ENCODE data around the gene SLC9A9.
A peak's percentile ranks its signal among the peaks of the same experiment; 100 is the strongest.
"Not testable (repeated sequence)": the region's sequence is repeated elsewhere in the genome, so short reads cannot be mapped to it uniquely, and the experiment has no call there.

The SLC9A9 gene

DNA sequence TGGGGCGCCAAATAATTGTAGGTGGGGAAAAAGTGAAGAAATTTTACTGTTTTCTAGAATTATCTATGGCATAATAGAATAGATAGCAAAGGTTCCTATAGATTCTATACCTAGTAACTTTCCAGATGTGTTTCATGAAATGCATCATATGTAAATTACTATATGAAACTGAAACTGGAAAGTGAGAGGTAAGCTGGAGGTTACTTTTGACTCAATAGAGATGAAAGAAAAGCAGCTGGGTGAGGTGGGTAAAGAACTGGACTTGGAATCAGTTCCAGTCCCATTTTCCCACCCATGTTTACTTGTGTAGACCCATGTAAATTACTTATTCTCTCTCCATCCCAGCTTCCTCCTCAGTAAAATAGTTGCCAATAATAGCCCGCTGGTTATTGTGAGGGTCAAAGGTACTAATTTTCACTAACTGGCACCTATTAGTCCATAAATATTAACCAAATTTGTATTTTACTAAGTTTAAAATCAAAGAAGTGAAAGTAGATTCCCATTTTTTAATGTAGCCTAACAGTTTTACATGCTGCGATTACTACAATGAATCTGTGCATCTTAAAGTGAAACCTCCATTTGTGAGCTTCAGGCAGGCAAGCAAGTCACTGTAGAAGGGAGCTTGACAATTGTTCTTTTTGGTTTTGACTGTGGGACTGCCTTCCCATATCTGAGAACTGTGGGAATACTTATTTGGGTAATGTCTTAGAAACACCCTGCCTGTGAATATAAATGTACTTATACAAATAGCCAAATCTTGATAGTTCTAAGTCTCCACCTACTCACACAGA is 312.1 kb downstream of the SLC9A9 start:
- no peak for DNase-seq

DNA sequence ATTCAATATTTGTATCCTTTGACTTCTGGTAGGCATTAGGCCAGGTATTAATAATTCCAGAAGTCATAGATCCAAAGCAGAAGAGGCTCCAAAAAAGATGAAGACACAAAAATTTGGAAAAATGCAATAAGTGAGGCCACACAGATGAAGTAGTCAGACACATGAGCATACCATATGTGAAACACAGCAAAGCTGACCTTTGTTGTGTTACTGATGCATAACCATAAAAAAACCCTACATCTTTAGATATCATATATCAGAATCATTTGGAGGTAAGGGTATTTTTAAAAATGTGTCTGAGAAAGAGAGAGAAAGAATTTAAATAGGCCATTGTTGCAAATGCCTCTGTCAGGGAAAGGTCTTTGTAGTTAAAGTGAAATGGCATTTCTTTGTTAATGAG is 314.9 kb downstream of the SLC9A9 start:
- DNase-seq = no peak

DNA sequence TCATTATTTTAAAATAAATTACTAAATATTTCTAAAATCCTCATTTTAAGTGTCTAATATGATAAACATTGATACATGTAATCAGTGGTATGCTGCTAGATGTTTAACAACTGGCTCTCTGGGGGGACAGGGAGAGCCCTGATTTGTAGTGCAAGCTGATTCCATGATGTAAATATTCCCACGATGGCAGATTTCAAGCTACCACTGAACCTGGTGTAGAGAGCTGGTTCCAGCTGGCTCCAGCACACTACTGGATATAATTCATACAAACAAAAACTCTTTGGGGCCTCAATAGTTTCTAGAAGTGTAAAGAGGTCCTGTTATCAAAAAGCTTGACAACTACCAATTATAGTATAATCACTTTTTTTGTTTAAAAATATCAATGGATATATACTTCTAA is 316.2 kb downstream of the SLC9A9 start:
- DNase-seq = no peak

DNA sequence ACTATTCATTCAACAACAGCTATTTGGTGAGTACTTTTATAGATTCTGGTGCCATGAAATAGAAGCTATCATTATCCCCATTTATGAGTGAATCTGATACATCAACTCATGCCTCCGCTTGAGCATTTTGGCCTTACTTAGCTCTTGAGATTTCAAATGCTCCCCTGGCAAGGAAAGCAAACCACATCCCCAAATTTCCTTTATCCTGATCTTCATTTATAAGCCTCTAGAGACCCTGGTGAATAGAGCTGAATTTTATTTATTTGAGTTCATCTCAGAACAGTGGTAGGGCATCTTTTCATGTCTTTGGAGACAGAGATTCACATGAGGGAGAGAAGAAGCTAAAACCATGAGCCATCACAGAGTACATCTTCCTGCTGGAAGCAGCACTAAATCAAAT is 317.2 kb downstream of the SLC9A9 start:
- no peak for DNase-seq

DNA sequence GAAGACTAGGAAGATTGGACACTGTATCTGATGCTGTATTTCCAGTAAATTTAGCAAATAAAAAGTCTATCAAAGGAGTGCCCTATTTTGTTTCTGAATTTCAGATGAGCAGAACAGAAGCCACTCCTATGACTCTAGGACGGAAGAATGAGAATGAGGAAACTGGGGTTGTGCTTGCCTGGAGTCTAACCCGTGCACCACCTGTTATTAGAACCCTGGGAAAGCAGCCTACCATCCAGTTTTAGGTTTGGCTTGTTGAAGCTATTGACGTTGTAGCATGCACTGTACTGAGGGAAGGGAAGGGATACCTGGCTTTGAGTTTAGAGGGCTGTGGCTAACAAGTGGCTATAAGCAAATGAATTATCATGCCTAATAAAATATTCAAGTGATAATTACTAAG is 318.5 kb downstream of the SLC9A9 start:
- no peak for DNase-seq

DNA sequence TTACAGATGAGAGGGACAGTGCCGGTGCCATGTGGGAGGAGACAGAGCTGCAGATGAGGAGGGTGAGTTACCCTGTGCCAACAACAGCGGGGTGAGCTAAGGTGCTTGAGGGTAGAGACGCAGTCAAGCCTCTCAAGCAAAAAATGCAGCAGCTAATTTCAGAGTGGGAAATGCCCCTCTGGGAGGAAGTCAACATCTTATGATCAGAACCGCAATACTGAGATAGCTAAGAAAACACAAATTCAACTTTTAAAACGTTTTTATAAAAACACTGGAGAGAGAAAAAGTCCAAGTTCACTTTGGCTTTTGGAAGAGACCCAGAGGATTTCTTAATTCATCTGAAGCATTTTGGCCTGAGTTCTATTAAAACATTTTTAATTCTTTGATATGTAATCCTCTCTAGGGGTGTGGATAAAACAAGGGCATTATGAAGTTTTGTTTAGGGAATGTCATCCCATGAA is 319.2 kb downstream of the SLC9A9 start:
- peak; percentile 22 for DNase-seq

DNA sequence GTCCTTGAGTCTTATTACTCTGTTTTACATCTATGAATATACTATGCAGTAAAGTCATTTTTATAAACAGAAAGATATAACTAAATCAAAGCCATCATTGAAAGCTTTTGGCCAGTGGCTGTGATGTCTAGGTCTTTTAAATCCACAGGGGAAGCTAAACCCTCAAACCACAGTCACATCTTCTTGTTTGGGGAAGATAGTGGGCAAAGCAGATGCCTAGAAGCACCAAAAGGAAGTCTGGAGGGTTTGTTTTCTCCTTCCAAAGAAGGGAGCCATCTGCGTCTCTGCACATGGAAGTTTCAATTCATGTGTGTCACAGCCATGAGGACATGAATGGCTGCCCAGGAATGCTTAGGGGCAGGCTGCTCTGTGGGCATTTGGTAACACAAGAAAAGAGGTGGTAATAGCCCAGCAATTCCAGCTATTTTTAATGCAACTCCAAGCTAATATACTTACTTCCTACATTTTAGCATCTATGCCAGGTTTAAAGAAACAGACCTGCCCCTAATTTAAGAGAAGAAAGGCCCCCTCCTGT is 322.2 kb downstream of the SLC9A9 start:
- DNase-seq = no peak

DNA sequence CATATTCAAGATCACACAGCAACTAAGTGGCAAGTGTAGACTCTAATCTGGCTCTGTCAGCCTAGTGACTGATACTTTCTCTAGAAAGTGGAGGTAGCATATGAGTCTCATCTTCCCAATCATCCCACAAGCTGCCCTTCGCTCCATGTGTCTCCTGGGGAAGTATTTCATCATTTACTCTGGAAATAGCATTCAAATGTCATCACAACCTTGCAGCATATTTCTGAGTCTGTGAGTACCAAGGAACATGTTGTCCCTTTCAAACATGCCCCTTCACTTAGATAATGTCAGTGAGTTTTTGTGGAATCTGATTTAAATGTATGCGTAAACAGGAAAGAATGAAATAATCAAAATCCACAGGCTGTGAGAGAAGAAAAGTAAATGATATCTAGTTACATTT is 322.9 kb downstream of the SLC9A9 start:
- no peak for DNase-seq

DNA sequence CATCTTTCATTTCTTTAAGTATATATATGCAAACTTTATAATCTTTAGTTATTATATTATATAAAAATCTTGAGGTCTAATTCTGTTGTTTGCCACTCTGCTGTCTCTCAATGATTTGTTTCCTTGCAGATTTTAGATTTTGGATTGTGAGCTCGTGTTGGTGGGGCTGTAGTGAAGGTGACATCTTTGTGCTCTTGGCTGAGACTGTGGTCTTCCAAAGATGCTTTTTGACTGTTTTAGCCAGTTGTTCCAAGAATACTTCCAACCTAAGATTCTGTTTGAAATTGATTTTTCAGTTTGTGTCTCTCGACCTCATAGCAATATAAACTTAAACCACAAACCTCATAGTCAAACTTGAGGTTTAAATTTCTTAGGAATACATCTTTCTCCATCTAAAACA is 326.5 kb downstream of the SLC9A9 start:
- no peak for DNase-seq

DNA sequence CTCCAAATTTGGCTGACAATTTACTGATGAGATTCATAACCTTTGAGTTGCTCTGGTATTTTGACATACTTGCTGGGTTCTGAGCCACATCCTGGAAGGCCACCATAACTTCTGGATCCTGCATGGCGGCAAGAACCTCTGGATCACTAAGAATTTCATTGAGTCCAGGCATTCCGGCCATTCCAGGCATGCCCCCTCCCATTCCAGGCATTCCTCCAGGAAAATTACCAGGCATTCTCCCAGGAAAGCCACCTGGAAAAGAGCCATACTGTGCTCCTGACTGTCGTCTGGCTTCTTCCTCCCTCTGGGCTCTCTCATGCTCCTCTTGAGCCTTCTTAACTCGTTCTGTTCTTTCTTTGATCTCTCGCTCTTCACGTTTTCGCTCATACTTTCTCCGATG is 331.1 kb downstream of the SLC9A9 start:
- not testable (repeated sequence) for DNase-seq

DNA sequence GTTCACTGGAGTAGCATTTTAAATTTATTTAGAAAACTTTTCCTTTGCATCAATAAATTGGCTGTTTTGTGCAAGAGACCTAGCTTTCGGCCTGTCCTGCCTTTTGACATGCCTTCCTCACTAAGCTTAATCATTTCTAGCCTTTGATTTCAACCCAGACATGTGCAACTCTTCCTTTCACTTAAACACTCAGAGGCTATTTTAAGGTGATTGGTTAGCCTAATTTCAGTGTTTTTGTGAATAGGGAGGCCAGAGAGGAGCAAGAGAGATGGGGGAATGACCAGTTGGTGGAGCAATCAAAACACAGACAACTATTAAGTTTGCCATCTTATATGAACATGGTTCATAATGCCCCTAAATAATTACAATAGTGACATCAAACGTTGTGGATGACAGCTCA is 333.4 kb downstream of the SLC9A9 start:
- no peak for DNase-seq

DNA sequence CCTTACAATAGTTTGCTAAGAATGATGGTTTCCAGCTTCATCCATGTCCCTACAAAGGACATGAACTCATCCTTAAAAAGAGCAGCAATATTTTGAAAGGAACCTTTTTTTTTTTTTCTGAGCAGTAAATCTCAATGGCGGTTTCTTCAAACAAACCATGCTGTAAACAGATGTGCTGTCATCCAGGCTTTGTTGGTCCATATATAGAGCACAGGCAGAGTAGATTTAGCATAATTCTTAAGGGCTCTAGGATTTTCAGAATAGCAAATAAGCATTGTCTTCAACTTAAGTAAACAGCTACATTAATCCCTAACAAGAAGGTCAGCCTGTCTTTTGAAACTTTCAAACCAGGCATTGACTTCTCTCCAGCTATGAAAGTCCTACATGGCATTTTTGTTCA is 334.2 kb downstream of the SLC9A9 start:
- DNase-seq = no peak

DNA sequence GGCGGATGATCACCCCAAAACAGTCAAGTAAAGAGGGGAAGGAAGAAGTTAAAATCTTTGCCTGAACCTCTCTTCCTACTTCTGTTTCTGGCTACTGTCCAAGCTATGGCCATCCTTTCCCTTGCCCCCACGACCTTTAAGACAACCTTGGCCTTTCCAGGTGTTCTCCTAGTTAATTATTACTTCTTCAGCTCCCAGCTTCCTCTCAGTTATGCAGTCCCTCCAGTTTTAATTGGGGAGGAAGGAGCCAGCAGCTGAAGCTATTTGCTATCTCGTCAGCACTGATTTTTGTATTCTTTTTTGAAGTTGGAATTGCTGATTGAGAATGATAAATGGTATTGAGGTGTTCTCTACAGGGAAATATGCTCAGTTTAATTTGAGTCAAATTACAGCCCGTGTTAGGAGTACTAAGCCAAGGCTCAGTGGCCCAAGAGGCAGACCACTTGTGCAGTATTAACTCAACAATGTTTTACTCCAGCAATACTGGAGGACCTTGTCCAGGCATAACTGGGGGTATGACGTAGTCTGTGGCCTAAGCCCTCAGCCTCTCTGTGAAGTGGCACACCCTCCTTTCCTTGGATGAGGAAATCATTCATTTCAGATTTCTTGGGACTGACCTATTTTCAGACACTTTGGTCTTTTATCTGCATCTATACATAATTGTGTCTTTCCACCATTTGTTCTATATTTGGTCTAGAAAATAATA is 336.9 kb downstream of the SLC9A9 start:
- DNase-seq = no peak

DNA sequence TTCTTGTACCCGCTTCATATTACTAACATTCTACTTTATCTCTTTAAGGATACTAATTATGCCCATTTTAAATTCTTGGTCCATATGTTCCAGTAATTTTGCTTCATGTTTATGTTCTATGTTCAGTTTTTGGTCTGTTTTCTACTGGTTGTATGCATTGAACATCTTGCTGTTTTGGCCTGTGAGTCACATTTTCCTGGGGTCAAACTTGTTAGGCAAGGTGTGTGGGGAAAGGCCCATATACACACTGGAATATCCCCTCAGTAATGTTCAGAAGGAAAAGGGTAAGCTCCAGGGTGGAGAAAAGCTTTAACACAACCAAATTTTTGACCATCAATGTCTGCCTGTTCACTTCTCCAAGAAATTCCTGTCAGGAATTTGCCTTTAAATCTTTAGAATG is 337.7 kb downstream of the SLC9A9 start:
- DNase-seq = no peak

DNA sequence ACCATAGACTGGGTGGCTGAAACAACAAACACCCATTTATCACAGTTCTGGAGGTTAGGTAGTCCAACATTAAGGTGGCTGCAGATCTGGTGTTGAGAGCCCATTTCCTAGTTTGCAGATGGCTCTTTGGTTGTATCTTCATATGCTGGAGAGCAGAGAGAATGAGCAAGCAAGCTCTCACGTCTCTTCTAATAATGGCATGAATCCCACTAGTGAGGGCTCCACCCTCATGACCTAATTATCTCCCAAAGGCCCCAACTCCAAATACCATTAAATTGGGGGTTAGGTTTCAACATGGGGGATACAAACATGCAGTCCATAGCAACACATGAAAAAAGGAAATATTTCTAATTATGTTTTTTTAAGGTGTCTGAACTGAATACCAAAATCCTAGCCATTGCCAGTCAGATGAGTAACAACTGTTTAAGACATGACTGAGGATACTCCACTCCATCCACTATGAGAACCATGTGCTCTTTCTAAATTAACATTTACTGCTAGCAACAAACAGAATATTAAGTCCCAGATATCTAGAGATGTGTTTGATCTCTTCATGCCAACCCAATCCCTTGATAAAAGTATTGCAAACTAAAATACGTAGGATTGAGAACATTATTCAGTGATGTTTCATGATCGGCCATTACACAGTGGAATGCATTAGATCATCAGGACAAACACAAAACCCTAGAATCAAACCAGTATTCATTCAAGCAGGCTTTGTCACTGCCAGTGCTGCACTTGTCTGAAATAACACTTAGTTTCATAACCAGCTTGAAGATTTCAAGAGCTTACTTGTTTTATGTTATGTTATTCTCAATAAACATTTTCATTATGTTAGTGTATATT is 340.3 kb downstream of the SLC9A9 start:
- peak; percentile 85 for DNase-seq

DNA sequence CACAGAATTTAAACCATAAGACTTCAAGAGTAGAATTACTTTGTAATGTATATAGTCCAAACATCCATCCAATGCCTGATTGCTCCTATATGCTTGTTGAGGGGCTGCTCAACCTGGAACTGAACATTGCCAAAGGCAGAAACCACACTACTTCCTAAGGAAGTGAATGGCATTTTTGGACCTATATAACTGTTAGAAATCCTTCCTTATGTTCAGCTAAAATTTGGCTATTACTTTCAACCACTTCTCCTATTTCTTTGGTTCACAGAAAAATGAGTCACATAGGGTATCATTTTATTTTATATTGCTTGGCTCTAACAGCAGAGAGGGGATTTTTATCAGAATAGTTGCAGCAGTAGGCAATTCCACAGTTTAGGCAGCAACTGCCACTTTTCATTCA is 342.1 kb downstream of the SLC9A9 start:
- DNase-seq = no peak

DNA sequence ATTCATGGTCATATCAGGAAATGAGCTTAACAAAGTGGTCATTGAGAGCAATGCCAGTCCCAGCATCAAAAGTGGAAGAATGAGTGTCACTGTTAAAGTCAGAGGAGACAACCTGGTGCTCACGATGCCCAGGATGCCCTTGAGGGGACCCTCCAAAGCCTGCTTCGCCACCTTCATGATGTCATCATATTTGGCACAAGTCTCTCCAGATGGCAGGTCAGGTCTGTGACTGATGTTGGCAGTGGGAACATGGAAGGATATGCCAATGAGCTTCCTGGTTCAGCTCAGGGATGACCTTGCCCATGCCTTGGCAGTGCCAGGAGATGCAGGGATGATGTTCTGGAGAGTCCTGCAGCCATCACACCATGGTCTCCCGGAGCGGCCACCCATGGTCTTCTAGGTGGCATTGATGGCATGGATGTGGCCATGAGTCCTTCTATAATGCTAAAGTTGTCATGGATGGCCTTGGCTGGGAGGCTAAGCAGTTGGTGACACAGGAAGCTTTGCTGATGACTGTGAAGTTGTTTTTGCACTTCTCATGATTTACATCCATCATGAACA is 344.9 kb downstream of the SLC9A9 start:
- no peak for DNase-seq

DNA sequence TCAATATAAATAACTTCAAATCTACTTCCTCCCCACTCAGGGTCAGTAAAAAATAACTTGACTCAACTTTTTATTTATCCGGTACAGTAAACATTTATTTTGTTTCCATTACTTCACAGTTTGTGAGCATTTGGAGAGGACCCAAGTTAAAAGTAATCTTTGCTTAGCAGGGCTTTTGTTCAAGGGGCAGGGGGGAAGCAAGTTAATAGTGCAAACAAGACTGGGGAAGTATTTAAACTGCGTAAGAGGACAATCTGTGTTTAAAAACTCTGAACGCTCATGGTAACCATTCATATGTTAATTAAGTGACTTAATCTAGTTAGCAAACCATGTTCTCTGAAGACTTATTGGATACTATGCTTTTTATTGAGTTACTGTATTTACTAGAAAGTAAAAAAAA is 346.2 kb downstream of the SLC9A9 start:
- no peak for DNase-seq

DNA sequence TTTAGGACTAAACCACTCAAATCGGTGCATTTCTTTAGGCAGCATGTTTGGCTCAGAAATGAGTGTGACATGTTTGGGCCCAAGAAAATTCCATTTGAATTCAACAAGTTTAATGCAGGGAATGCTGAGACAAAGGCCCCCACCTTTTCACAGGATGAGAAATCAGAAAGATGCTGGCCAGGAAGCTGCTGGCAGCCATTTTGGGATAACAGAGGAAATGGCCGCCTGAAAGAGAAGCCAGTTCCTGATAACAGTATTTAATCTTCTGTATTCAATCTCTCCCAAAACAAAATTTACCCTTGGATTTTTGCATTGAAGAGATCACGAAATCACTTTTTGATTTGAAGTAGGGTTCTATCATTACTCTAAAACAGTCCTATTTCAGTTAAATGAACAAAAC is 350.9 kb downstream of the SLC9A9 start:
- no peak for DNase-seq

DNA sequence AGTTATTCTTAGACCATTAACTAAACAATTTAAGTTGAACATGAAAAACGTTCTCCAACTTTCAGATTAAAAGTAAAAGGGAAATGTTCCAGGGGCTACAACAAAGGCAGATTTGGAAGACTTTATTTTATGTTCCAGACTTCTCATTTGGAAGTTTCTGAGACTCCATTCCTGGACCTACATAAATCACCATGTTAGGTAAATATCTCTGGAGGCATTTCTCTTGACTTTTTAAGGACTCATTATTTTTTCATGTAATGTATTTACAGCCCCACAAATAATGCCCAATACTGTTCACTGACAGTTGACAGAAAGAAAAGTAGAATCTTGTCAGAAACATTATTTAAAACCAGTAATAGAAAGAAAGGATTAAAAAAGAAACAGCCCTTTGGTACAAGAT is 352.1 kb downstream of the SLC9A9 start:
- no peak for DNase-seq

DNA sequence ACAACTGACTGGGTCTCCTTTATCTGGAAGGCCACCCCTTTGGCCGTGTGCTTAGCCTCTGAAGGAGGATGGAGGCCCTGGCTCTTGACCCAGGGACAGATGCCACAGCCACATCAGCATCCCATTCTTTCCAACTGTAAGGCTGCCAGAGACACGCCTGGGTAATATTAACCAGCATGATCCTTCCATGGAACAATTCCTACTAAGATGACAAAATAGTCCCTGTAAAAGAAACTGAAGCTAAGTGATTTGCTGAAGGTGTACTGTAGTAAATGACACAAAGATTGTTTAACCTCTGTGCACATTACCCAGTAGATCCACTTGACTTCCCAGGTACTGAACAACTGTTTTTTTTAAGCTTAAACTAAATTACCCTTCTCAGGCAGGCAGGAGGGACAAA is 352.7 kb downstream of the SLC9A9 start:
- no peak for DNase-seq

DNA sequence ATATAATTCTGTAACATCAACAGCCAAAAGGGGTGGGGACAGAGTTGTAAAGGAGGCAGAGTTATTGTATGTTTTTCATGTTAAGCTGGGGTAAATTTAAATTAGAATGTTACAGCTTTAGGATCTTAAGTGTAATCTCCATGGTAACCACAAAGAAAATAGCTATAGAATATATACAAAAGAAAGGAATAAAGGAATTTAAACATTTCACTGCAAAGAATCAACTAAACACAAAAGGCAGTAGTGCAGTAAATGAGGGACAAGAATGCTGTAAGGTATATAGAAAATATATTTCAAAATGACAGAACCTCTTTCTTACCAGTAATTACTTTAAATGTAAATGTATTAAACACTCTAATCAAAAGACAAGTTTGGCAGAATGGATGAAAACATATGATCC is 361.7 kb downstream of the SLC9A9 start:
- no peak for DNase-seq
